Right cardiac atrium (tissue), 5 donors: ENCODE measurements around the gene SLCO2B1. TPM values are rescaled to one million over a fixed set of nuclear protein-coding genes. Genes with fewer than 3 reads are reported as not detected.

Experiments
- ATAC-seq, 2 donors: fragments of 200-7000 bp; cut with Tn5 transposase; one replicate each; pipeline versions ENCODE4 v1.8.0 to v1.9.1; 2020; ENCODE audit warnings: moderate library complexity in 2 of 2, mild to moderate bottlenecking in 1 of 2
- DNase-seq, 3 donors: peaks; one replicate each; pipeline ENCODE4 v3.0.0-alpha.2; 2020
- H3K27ac ChIP-seq: one replicate; pipeline ENCODE4 v1.5.1; 2013; ENCODE audit warnings: mild to moderate bottlenecking, low read length, control low read depth, moderate library complexity
- H3K27me3 ChIP-seq: one replicate; pipeline ENCODE4 v1.6.1; 2013; ENCODE audit not compliant: control insufficient read depth, insufficient read depth
- H3K4me1 ChIP-seq: one replicate; pipeline ENCODE4 v1.6.1; 2013; ENCODE audit warnings: low read length; ENCODE audit not compliant: control insufficient read depth, insufficient read depth
- H3K4me3 ChIP-seq: one replicate; pipeline ENCODE4 v1.5.1; 2013; ENCODE audit warnings: low read length, control low read depth
- H3K9me3 ChIP-seq: one replicate; pipeline ENCODE4 v1.6.1; 2013; ENCODE audit warnings: low read length; ENCODE audit not compliant: control insufficient read depth
- WGBS: extraction: QIAGEN DNeasy Blood & Tissue Kit; methylation state at CpG from one replicate; pipeline ENCODE4 v1.1.7; 2013; 5-methylcytosine and 5-hydroxymethylcytosine counted together
- intact Hi-C, 4 donors: fragments of 100-400 bp; cut with DNase I; formaldehyde crosslinking; loops; one replicate each; pipeline versions ENCODE4 v1.11.0 to v1.14.0; 2022 to 2023
- polyA plus RNA-seq: library from polyadenylated mRNA; stranded (reverse); fragments of 200-250 nt; gene quantifications from one replicate; pipeline ENCODE4 v1.2.3, GENCODE V29; 2013
- total RNA-seq, 4 donors: library from RNA; stranded (reverse); fragmentation: NEBNext Ultra II Directional; extraction: Animal tissue kit (Norgen Biotek cat#: 25700); gene quantifications; one replicate each; pipeline ENCODE4 v1.2.1, GENCODE V29; 2021
- donor health status: healthy with polysubstance abuse.
- donor health status: DM: no; HTN: yes; CAD: no.
- donor health status: DM: no; HTN: no; CAD: no.
- donor health status: DM: no; HTN: yes; CAD: no; lungs with severe emphysema.
- donor health status: DM: yes; HTN: yes; CAD: no.

The SLCO2B1 gene
- total and polyA plus RNA-seq, 5 donors: 5.1 to 40.7 (median 23.5) TPM

DNA sequence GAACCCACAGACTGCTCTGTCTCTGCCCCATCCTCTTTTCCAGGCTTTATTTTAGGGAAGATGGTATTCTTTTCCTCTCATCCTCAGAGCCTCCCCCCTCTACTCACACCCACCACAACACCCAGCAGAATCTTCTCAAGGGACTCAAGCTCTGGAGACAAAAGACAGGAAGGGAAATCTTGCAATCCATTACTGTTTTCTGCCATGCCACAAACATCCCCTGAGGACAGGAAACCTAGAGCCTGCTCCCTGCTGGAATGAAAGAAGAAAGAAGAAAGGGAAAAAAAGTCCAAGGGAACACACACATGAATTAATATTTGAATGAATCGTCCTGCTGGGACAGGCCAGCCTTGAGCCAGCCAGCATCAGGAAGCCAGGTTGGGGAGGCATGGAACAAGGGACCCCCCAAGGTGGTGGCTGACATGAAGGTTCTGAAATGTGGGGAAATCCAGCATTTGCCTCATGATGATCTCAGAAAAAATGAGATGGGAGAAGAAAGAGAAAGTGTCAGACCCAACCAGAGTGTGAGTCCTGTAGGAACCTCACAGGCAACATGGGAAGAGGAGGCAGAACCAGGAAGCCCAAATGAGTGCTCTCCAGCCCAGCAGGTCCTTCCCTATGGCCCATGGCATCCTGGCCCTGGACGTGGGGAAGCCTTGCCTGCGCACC, 34.0 kb downstream of the SLCO2B1 start:
- no peaks in the 10 kb centered on the region for H3K4me1 ChIP-seq
- no peak overlapping the region for H3K4me3 ChIP-seq
- no peak for DNase-seq
- H3K27me3 ChIP-seq: no peaks in the 10 kb centered on the region
- intact Hi-C loops: no loop called here
- no peak overlapping the region for H3K27ac ChIP-seq
- H3K9me3 ChIP-seq: no peaks in the 10 kb centered on the region
- 68% methylated on average over 3 of the region's 3 CpGs for WGBS
- no peak for ATAC-seq

DNA sequence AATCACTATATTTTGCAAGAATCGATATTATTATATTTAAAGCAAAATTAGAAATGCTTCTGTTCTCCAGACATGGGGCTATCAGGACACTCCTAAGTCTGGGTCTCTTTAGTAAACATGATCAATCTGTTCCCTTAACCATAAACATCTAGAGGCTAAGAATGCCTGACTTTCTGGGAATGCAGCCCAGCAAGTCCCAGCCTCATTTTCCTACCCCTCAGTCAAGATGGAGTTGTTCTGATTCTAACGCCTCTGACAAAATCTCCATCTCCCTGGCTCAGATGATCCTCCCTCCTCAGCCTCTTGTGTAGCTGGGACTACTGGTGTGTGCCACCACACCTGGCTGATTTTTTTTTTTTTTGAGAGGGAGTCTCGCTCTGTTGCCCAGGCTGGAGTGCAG, 35.0 kb downstream of the SLCO2B1 start:
- no peak overlapping the region for H3K4me3 ChIP-seq
- H3K4me1 ChIP-seq: peaks cover 2% of the 10 kb centered on the region
- 93% methylated on average over 3 of the region's 3 CpGs for WGBS
- DNase-seq: no peak
- no peak for ATAC-seq
- no peaks in the 10 kb centered on the region for H3K27me3 ChIP-seq
- no peak overlapping the region for H3K27ac ChIP-seq
- H3K9me3 ChIP-seq: no peaks in the 10 kb centered on the region
- intact Hi-C loops: no loop called here

GRCh38 chr11:75186999-75187398, 36.1 kb downstream of the SLCO2B1 start:
- WGBS: 95% methylated on average over 4 of the region's 4 CpGs
- ATAC-seq (no peak), DNase-seq (no peak)
- Histone ChIP-seq H3K27me3 (no peaks in the 10 kb centered on the region), H3K4me1 (peaks cover 4% of the 10 kb centered on the region), H3K9me3 (no peaks in the 10 kb centered on the region), H3K27ac (no peak overlapping the region), H3K4me3 (no peak overlapping the region)
- intact Hi-C loops: no loop called here

- WGBS: 79% methylated on average over 4 of the region's 4 CpGs
- peak; percentile 25 to 36 for ATAC-seq
- H3K27ac ChIP-seq: no peak overlapping the region
Measured at GRCh38 chr11:75188671-75189070, 37.8 kb downstream of the SLCO2B1 start.

DNA sequence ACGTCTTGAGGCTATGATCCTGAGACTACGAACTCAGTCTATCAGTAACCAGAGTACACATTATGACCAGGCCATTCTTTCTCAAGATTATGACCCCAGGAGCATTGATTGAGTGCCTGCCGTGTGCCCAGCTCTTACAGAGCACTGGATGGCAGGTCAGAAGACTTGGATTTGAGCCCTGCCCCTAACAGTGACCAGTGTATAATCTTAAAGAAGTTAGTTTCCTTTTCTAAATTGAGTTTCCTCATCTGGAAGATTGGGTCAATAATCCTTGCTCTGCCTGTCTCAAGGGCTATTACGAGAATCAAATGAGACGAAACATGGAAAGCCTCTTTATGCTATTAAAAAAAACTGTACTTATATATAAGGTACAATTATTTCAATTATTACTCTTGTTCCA, 38.2 kb downstream of the SLCO2B1 start:
- Histone ChIP-seq H3K4me3 (no peak overlapping the region), H3K4me1 (peaks cover 4% of the 10 kb centered on the region), H3K9me3 (no peaks in the 10 kb centered on the region), H3K27ac (no peak overlapping the region), H3K27me3 (no peaks in the 10 kb centered on the region)
- intact Hi-C loops: no loop called here
- 90% methylated on average over 5 of the region's 5 CpGs for WGBS
- ATAC-seq (no peak), DNase-seq (no peak)

More at GRCh38 chr11:75188671-75189070, 37.8 kb downstream of the SLCO2B1 start:
- intact Hi-C loops: no loop called here
- Histone ChIP-seq H3K4me3 (no peak overlapping the region), H3K27me3 (no peaks in the 10 kb centered on the region), H3K9me3 (no peaks in the 10 kb centered on the region), H3K4me1 (peaks cover 4% of the 10 kb centered on the region)
- no peak for DNase-seq

- WGBS: 77% methylated on average over 8 of the region's 8 CpGs
- H3K4me1 ChIP-seq: peaks cover 10% of the 10 kb centered on the region
- H3K4me3 ChIP-seq: no peak overlapping the region
- no peak overlapping the region for H3K27ac ChIP-seq
- ATAC-seq (peak; percentile 33 to 39), DNase-seq (peak in 2 of 3 donors; percentile 50 to 75)
- no peaks in the 10 kb centered on the region for H3K9me3 ChIP-seq
- intact Hi-C loops: no loop called here
- no peaks in the 10 kb centered on the region for H3K27me3 ChIP-seq
Measured at GRCh38 chr11:75189911-75190310, 39.0 kb downstream of the SLCO2B1 start.

DNA sequence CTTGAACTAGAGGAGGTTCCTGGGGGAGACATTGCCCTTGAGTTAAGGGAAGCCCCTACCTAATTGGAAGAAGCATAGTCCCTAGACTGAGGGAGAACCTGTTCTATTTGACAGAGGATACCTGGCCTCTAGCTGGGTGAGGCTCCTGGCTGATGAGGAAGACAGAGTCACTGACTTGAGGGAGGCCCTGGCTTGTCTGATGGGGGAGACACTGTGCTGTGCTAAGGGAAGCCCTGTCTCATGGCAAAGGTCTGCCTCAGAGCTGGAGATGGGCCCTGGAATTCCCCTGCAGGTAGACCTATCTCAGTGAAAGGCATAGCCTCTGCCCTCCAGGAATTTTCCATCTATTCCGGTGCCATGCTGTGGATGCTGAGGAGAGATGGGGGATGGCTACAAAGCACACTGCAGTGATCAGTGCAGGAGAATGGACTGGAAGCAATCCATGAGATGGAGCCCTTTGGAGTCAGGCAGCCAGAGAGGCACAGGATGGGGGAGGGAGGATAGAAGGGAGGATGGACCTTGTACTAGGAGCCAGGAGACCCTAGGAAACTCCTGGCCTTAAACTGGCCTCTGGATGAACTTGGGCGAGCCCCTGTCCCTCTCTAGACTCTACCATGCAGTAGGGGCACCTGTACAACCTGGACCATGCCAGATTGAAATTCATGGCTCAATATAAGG, 39.9 kb downstream of the SLCO2B1 start:
- H3K4me1 ChIP-seq: peaks cover 12% of the 10 kb centered on the region
- 93% methylated on average over 2 of the region's 2 CpGs for WGBS
- intact Hi-C loops: no loop called here
- H3K27me3 ChIP-seq: no peaks in the 10 kb centered on the region
- no peak for DNase-seq
- no peak for ATAC-seq
- H3K27ac ChIP-seq: no peak overlapping the region
- H3K4me3 ChIP-seq: no peak overlapping the region
- H3K9me3 ChIP-seq: no peaks in the 10 kb centered on the region

DNA sequence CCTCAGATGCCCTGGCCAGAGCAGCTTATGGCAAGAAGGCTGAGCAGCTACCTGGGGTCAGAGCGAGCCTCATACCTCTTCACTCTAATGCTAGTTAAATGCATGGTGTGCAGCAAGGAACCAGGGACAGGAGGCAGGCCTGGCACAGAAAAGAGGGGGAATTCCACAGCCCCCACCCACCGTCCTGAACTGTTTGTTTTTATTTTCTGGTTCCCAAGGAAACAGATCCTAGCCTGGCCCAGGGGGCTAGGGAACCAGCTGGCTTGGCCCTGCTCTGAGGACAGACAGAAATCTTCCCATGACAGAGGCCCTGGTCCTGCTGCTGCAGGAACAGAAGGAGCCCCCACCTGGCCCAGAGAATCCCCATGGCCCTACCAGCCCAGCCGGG, 40.4 kb downstream of the SLCO2B1 start:
- Histone ChIP-seq H3K9me3 (no peaks in the 10 kb centered on the region), H3K4me1 (peaks cover 12% of the 10 kb centered on the region), H3K27me3 (no peaks in the 10 kb centered on the region), H3K4me3 (no peak overlapping the region), H3K27ac (no peak overlapping the region)
- ATAC-seq (peak in 1 of 2 donors; percentile 4), DNase-seq (peak in 1 of 3 donors; percentile 68)
- intact Hi-C loops: no loop called here
- WGBS: 39% methylated on average over 3 of the region's 3 CpGs

DNA sequence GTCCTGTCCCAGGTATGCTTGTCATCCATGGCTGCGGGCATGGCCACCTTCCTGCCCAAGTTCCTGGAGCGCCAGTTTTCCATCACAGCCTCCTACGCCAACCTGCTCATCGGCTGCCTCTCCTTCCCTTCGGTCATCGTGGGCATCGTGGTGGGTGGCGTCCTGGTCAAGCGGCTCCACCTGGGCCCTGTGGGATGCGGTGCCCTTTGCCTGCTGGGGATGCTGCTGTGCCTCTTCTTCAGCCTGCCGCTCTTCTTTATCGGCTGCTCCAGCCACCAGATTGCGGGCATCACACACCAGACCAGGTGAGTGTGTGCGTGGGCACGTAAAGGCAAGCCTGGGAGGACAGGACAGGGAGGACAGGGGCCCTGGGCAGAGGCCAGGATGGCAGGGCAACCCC, 42.4 kb downstream of the SLCO2B1 start:
- Histone ChIP-seq H3K9me3 (no peaks in the 10 kb centered on the region), H3K27ac (no peak overlapping the region), H3K4me3 (no peak overlapping the region), H3K4me1 (peaks cover 12% of the 10 kb centered on the region), H3K27me3 (no peaks in the 10 kb centered on the region)
- DNase-seq: no peak
- intact Hi-C loops: no loop called here
- ATAC-seq: no peak
- WGBS: 95% methylated on average over 15 of the region's 15 CpGs

GRCh38 chr11:75193711-75194110, 42.8 kb downstream of the SLCO2B1 start:
- Histone ChIP-seq H3K4me1 (peaks cover 12% of the 10 kb centered on the region), H3K27ac (no peak overlapping the region), H3K4me3 (no peak overlapping the region), H3K27me3 (no peaks in the 10 kb centered on the region), H3K9me3 (no peaks in the 10 kb centered on the region)
- ATAC-seq (no peak), DNase-seq (no peak)
- intact Hi-C loops: no loop called here
- WGBS: 56% methylated on average over 2 of the region's 2 CpGs

DNA sequence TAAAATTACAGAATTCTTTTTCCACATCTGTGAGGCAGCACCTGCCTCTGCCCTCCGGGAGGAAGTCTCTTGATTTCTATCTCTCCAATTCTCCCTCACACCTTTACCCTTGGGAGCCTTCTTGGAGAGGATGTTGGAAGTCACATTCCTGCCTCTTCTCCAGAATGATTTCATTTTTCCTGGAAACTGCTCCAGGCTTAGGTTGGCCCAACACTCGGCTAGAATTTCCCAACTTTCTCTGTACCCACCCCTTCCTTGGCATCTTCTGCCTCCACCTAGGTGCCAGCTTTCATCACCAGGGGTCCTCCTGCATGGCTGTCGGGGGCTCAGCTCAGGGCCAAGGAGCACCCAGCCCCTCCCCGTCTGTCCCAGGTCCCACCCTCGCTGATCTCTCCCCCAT, 43.2 kb downstream of the SLCO2B1 start:
- WGBS: 37% methylated on average over 5 of the region's 5 CpGs
- H3K4me1 ChIP-seq: peaks cover 12% of the 10 kb centered on the region
- no peaks in the 10 kb centered on the region for H3K9me3 ChIP-seq
- H3K4me3 ChIP-seq: no peak overlapping the region
- no peaks in the 10 kb centered on the region for H3K27me3 ChIP-seq
- intact Hi-C loops: no loop called here
- DNase-seq: no peak
- ATAC-seq: peak; percentile 3 to 5
- peak overlapping the region; percentile 7 for H3K27ac ChIP-seq
